ENCODE data around the gene HS3ST3A1.

GRCh38 chr17:13474073-13474800, 127.5 kb downstream of the HS3ST3A1 start:
- no peak for TF ChIP-seq ELK1 (IDR thresholded peaks at IDR 0.05; ENCODE audit: borderline replicate concordance, low read depth, low read length)
- no peak for TF ChIP-seq CTCF (conservative IDR thresholded peaks at IDR 0.05; ENCODE audit: low read depth, low read length)
- no peak for TF ChIP-seq RAD21 (IDR thresholded peaks at IDR 0.05; ENCODE audit: low read length)
